CD8-positive, alpha-beta memory T cell (primary cell): ENCODE measurements around the gene STAB2. TPM values are rescaled to one million over a fixed set of nuclear protein-coding genes. Genes with fewer than 3 reads are reported as not detected.

Source experiments
- CTCF ChIA-PET: fragments of 350-600 bp; sonication (Branson Sonifier 250); formaldehyde crosslinking; loops from one replicate; lab custom pipeline; 2021; ENCODE audit warnings: antibody characterized with exemption; lab: Charles Lee
- POLR2A ChIA-PET: fragments of 350-600 bp; sonication (Branson Sonifier 250); formaldehyde crosslinking; loops from one replicate; lab custom pipeline; 2021; ENCODE audit warnings: antibody characterized with exemption; lab: Charles Lee
- DNase-seq, 5 donors: peaks; one replicate each; pipeline versions ENCODE4 v3.0.0 to v3.0.0-alpha.2; 2020 to 2022; ENCODE audit warnings: mixed read lengths in 1 of 5
- H3K27ac ChIP-seq: one replicate; pipeline ENCODE4 v1.7.0; 2013; ENCODE audit warnings: low read depth, mild to moderate bottlenecking, low read length, moderate library complexity
- H3K27me3 ChIP-seq: 2 replicates; pipeline ENCODE4 v1.7.0; 2013; ENCODE audit warnings: low read length, mild to moderate bottlenecking; ENCODE audit not compliant: insufficient read depth, poor library complexity, severe bottlenecking
- H3K36me3 ChIP-seq: 2 replicates; pipeline ENCODE4 v1.7.0; 2013; ENCODE audit warnings: mild to moderate bottlenecking, low read length, moderate library complexity; ENCODE audit not compliant: insufficient read depth
- H3K4me1 ChIP-seq: 2 replicates; pipeline ENCODE4 v1.7.0; 2013; ENCODE audit warnings: mild to moderate bottlenecking, low read length, moderate library complexity; ENCODE audit not compliant: insufficient read depth
- H3K4me3 ChIP-seq: 2 replicates; pipeline ENCODE4 v1.7.0; 2013; ENCODE audit warnings: mild to moderate bottlenecking, low read length
- H3K9me3 ChIP-seq: 2 replicates; pipeline ENCODE4 v1.7.0; 2013; ENCODE audit warnings: mild to moderate bottlenecking, low read length
- H3K27ac Mint-ChIP-seq, 8 donors: one replicate each; pipeline ENCODE4 v1.8.0; 2020 to 2021; ENCODE audit warnings: mixed read lengths in 8 of 8, mild to moderate bottlenecking in 6 of 8, inconsistent platforms in 3 of 8, moderate library complexity in 3 of 8
- H3K27me3 Mint-ChIP-seq, 2 donors: one replicate each; pipeline ENCODE4 v1.8.0; 2020 to 2021; ENCODE audit warnings: mixed read lengths in 2 of 2, mild to moderate bottlenecking in 1 of 2, moderate library complexity in 1 of 2
- H3K36me3 Mint-ChIP-seq, 3 donors: one replicate each; pipeline ENCODE4 v1.8.0; 2020 to 2021; ENCODE audit warnings: mixed read lengths in 3 of 3, inconsistent platforms in 1 of 3, mild to moderate bottlenecking in 1 of 3
- H3K4me1 Mint-ChIP-seq, 3 donors: one replicate each; pipeline ENCODE4 v1.8.0; 2020 to 2021; ENCODE audit warnings: mixed read lengths in 3 of 3, inconsistent platforms in 1 of 3, mild to moderate bottlenecking in 1 of 3
- H3K4me3 Mint-ChIP-seq, 7 donors: one replicate each; pipeline ENCODE4 v1.8.0; 2020 to 2021; ENCODE audit warnings: mixed read lengths in 7 of 7, mild to moderate bottlenecking in 6 of 7, moderate library complexity in 4 of 7, inconsistent platforms in 2 of 7
- H3K9me3 Mint-ChIP-seq, 5 donors: one replicate each; pipeline ENCODE4 v1.8.0; 2020 to 2022; ENCODE audit warnings: mixed read lengths in 5 of 5, mild to moderate bottlenecking in 3 of 5, moderate library complexity in 2 of 5, inconsistent platforms in 1 of 5
- polyA plus RNA-seq: library from polyadenylated mRNA; unstranded; fragments of 300-500 nt; fragmentation: Illumina TruSeq; gene quantifications from one replicate; pipeline ENCODE4 v1.2.3, GENCODE V29; 2021
- total RNA-seq, 2 experiments: library from RNA; stranded (reverse); gene quantifications; one replicate each; pipeline ENCODE4 v1.2.3, GENCODE V29; 2021

The STAB2 gene
- total RNA-seq (not detected), polyA plus RNA-seq (not detected)

- ChIA-PET CTCF (interaction anchor here (1.4 kb wide), 1 partner anchor 12 kb away, joined by 3 read pairs; no protein-coding TSS in a partner anchor), POLR2A (no interaction called here)
- Mint-ChIP-seq H3K4me3 (no peak within 1 kb of the TSS), H3K4me1 (no peaks in the 10 kb centered on the region), H3K9me3 (no peaks in the 10 kb centered on the region), H3K27me3 (peaks cover 2 to 20% of the 10 kb centered on the region in 2 donors), H3K27ac (no peak within 1 kb of the TSS), H3K36me3 (no peaks in the 10 kb centered on the region)
- no peak for DNase-seq
- Histone ChIP-seq H3K27me3 (no peaks in the 10 kb centered on the region), H3K4me1 (no peaks in the 10 kb centered on the region), H3K9me3 (no peaks in the 10 kb centered on the region), H3K4me3 (no peak within 1 kb of the TSS), H3K27ac (no peak within 1 kb of the TSS), H3K36me3 (no peaks in the 10 kb centered on the region)
These were observed at the start of gene STAB2 for GRCh38 chr12:103586791-103587370. STAB2 (plus strand) TSS chr12:103587273; CDS start chr12:103587477, 204 bp downstream.

- POLR2A ChIA-PET = no interaction called here
- Mint-ChIP-seq H3K36me3 (no peaks in the 10 kb centered on the region), H3K27ac (no peak overlapping the region), H3K4me1 (peaks cover 7 to 8% (median 7%) of the 10 kb centered on the region in 3 donors), H3K9me3 (no peaks in the 10 kb centered on the region), H3K4me3 (no peak overlapping the region), H3K27me3 (peaks cover under 1 to 1% of the 10 kb centered on the region in 2 donors)
- no peaks in the 10 kb centered on the region for H3K9me3 ChIP-seq
- H3K36me3 ChIP-seq = no peaks in the 10 kb centered on the region
- no peaks in the 10 kb centered on the region for H3K27me3 ChIP-seq
- H3K4me3 ChIP-seq = no peak overlapping the region
- no peak for DNase-seq
- CTCF ChIA-PET = no interaction called here
- H3K27ac ChIP-seq = no peak overlapping the region
- no peaks in the 10 kb centered on the region for H3K4me1 ChIP-seq
These were observed 48.7 kb upstream of the STAB2 start for GRCh38 chr12:103538397-103538796.

- CTCF ChIA-PET = no interaction called here
These were observed 46.8 kb upstream of the STAB2 start for GRCh38 chr12:103540319-103540718.

GRCh38 chr12:103542078-103542477, 45.0 kb upstream of the STAB2 start:
- H3K4me1 Mint-ChIP-seq = peaks cover 7 to 8% (median 7%) of the 10 kb centered on the region in 3 donors
- no peaks in the 10 kb centered on the region for H3K36me3 Mint-ChIP-seq
- Histone ChIP-seq H3K4me1 (no peaks in the 10 kb centered on the region), H3K27me3 (no peaks in the 10 kb centered on the region), H3K9me3 (no peaks in the 10 kb centered on the region), H3K36me3 (no peaks in the 10 kb centered on the region), H3K27ac (no peak overlapping the region), H3K4me3 (no peak overlapping the region)
- no peak for DNase-seq
- no peak overlapping the region for H3K4me3 Mint-ChIP-seq
- H3K27me3 Mint-ChIP-seq = no peaks in the 10 kb centered on the region
- ChIA-PET POLR2A (no interaction called here), CTCF (interaction anchor here (1.7 kb wide), 1 partner anchor 594 kb away, joined by 3 read pairs; no protein-coding TSS in a partner anchor)
- H3K27ac Mint-ChIP-seq = no peak overlapping the region
- H3K9me3 Mint-ChIP-seq = no peaks in the 10 kb centered on the region

More at GRCh38 chr12:103540319-103540718, 46.8 kb upstream of the STAB2 start:
- H3K27me3 Mint-ChIP-seq = peaks cover 0 to 1% of the 10 kb centered on the region in 2 donors
- POLR2A ChIA-PET = no interaction called here
- H3K27ac ChIP-seq = no peak overlapping the region
- H3K36me3 Mint-ChIP-seq = no peaks in the 10 kb centered on the region
- H3K36me3 ChIP-seq = no peaks in the 10 kb centered on the region
- H3K9me3 ChIP-seq = no peaks in the 10 kb centered on the region
- peaks cover 7 to 8% (median 7%) of the 10 kb centered on the region in 3 donors for H3K4me1 Mint-ChIP-seq
- H3K9me3 Mint-ChIP-seq = no peaks in the 10 kb centered on the region
- no peak for DNase-seq
- H3K4me3 ChIP-seq = no peak overlapping the region
- no peaks in the 10 kb centered on the region for H3K27me3 ChIP-seq
- no peak overlapping the region for H3K4me3 Mint-ChIP-seq
- no peak overlapping the region for H3K27ac Mint-ChIP-seq
- no peaks in the 10 kb centered on the region for H3K4me1 ChIP-seq

- no peaks in the 10 kb centered on the region for H3K36me3 ChIP-seq
- peaks cover 0 to 1% of the 10 kb centered on the region in 2 donors for H3K27me3 Mint-ChIP-seq
- no peaks in the 10 kb centered on the region for H3K27me3 ChIP-seq
- no peak for DNase-seq
- CTCF ChIA-PET = interaction anchor here (1.5 to 6.3 kb wide), 3 partner anchors 598 to 1607 kb away, joined by 3 to 53 read pairs (median 15); no protein-coding TSS in a partner anchor
- no peaks in the 10 kb centered on the region for H3K9me3 ChIP-seq
- no peak overlapping the region for H3K27ac Mint-ChIP-seq
- POLR2A ChIA-PET = no interaction called here
- H3K27ac ChIP-seq = no peak overlapping the region
- H3K4me1 ChIP-seq = no peaks in the 10 kb centered on the region
- H3K4me3 ChIP-seq = no peak overlapping the region
- no peak overlapping the region for H3K4me3 Mint-ChIP-seq
- H3K9me3 Mint-ChIP-seq = no peaks in the 10 kb centered on the region
- H3K4me1 Mint-ChIP-seq = peaks cover 0 to 5% (median 5%) of the 10 kb centered on the region in 3 donors
- H3K36me3 Mint-ChIP-seq = no peaks in the 10 kb centered on the region
These were observed 40.1 kb upstream of the STAB2 start for GRCh38 chr12:103546959-103547358.

GRCh38 chr12:103547376-103547775, 39.7 kb upstream of the STAB2 start:
- H3K4me1 ChIP-seq = no peaks in the 10 kb centered on the region
- Mint-ChIP-seq H3K36me3 (no peaks in the 10 kb centered on the region), H3K27ac (no peak overlapping the region), H3K27me3 (peaks cover 0 to 4% of the 10 kb centered on the region in 2 donors), H3K4me1 (peaks cover 0 to 5% (median 5%) of the 10 kb centered on the region in 3 donors), H3K9me3 (no peaks in the 10 kb centered on the region), H3K4me3 (no peak overlapping the region)
- ChIA-PET POLR2A (no interaction called here), CTCF (interaction anchor here (1.1 to 6.3 kb wide), 4 partner anchors 12 to 1607 kb away, joined by 3 to 53 read pairs (median 9); no protein-coding TSS in a partner anchor)
- no peaks in the 10 kb centered on the region for H3K36me3 ChIP-seq
- H3K9me3 ChIP-seq = no peaks in the 10 kb centered on the region
- no peak overlapping the region for H3K4me3 ChIP-seq
- no peak overlapping the region for H3K27ac ChIP-seq
- H3K27me3 ChIP-seq = no peaks in the 10 kb centered on the region
- no peak for DNase-seq

GRCh38 chr12:103547929-103548328, 39.1 kb upstream of the STAB2 start:
- Histone ChIP-seq H3K4me1 (no peaks in the 10 kb centered on the region), H3K9me3 (no peaks in the 10 kb centered on the region), H3K36me3 (no peaks in the 10 kb centered on the region), H3K4me3 (no peak overlapping the region), H3K27ac (no peak overlapping the region), H3K27me3 (no peaks in the 10 kb centered on the region)
- Mint-ChIP-seq H3K27ac (no peak overlapping the region), H3K36me3 (no peaks in the 10 kb centered on the region), H3K4me1 (peaks cover 0 to 5% (median 5%) of the 10 kb centered on the region in 3 donors), H3K27me3 (peaks cover 2 to 9% of the 10 kb centered on the region in 2 donors), H3K9me3 (no peaks in the 10 kb centered on the region), H3K4me3 (no peak overlapping the region)
- ChIA-PET CTCF (interaction anchor here (0.7 to 6.3 kb wide), 11 partner anchors 13 to 1608 kb away, joined by 3 to 53 read pairs (median 4); no protein-coding TSS in a partner anchor), POLR2A (no interaction called here)
- no peak for DNase-seq
